ENCODE measurements around the gene SBF2. TPM values are rescaled to one million over a fixed set of nuclear protein-coding genes. Genes with fewer than 3 reads are reported as not detected.

The SBF2 gene
- total and polyA plus RNA-seq, 2 of the 13 experiments (the other 11 are each of a cell fraction or from before 2014, with no cell fraction given) = 24.0 to 45.8 TPM

- TF ChIP-seq ZNF280D (CRISPR knock-in tag; IDR thresholded peaks at IDR 0.05) (no peak), KLF12 (CRISPR knock-in tag; IDR thresholded peaks at IDR 0.05; ENCODE audit: borderline replicate concordance) (no peak), ZFP36L2 (CRISPR knock-in tag; IDR thresholded peaks at IDR 0.05) (no peak), ZNF773 (CRISPR knock-in tag; IDR thresholded peaks at IDR 0.05; ENCODE audit: borderline replicate concordance) (no peak), MAZ (IDR thresholded peaks at IDR 0.05; ENCODE audit: borderline replicate concordance, low read depth, low read length) (no peak), MAZ (CRISPR knock-in tag; IDR thresholded peaks at IDR 0.05; ENCODE audit: low read depth) (no peak), SMAD1 (CRISPR knock-in tag; IDR thresholded peaks at IDR 0.05; ENCODE audit: borderline replicate concordance, low read depth) (no peak), TRIM22 (IDR thresholded peaks at IDR 0.05) (no peak), ETV5 (CRISPR knock-in tag; IDR thresholded peaks at IDR 0.05; ENCODE audit: borderline replicate concordance) (peak; percentile 17; the same call in 1 of the 2 replicates), TOPORS (CRISPR knock-in tag; IDR thresholded peaks at IDR 0.05) (no peak), ZNF703 (CRISPR knock-in tag; IDR thresholded peaks at IDR 0.05; ENCODE audit: borderline replicate concordance) (no peak), SP140L (CRISPR knock-in tag; IDR thresholded peaks at IDR 0.05; ENCODE audit: borderline replicate concordance) (no peak)
- TF ChIP-seq, protein P1, sequence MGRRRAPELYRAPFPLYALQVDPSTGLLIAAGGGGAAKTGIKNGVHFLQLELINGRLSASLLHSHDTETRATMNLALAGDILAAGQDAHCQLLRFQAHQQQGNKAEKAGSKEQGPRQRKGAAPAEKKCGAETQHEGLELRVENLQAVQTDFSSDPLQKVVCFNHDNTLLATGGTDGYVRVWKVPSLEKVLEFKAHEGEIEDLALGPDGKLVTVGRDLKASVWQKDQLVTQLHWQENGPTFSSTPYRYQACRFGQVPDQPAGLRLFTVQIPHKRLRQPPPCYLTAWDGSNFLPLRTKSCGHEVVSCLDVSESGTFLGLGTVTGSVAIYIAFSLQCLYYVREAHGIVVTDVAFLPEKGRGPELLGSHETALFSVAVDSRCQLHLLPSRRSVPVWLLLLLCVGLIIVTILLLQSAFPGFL (CRISPR knock-in tag; IDR thresholded peaks at IDR 0.05) = no peak
- TF ChIP-seq, protein P2, sequence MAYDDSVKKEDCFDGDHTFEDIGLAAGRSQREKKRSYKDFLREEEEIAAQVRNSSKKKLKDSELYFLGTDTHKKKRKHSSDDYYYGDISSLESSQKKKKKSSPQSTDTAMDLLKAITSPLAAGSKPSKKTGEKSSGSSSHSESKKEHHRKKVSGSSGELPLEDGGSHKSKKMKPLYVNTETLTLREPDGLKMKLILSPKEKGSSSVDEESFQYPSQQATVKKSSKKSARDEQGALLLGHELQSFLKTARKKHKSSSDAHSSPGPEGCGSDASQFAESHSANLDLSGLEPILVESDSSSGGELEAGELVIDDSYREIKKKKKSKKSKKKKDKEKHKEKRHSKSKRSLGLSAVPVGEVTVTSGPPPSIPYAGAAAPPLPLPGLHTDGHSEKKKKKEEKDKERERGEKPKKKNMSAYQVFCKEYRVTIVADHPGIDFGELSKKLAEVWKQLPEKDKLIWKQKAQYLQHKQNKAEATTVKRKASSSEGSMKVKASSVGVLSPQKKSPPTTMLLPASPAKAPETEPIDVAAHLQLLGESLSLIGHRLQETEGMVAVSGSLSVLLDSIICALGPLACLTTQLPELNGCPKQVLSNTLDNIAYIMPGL (CRISPR knock-in tag; IDR thresholded peaks at IDR 0.05; ENCODE audit: borderline replicate concordance in 1 of 2, low read depth in 1 of 2) = peak in 1 of 2 experiments; percentile 32; a peak in 1 of 4 replicates
- TF ChIP-seq, protein P3, sequence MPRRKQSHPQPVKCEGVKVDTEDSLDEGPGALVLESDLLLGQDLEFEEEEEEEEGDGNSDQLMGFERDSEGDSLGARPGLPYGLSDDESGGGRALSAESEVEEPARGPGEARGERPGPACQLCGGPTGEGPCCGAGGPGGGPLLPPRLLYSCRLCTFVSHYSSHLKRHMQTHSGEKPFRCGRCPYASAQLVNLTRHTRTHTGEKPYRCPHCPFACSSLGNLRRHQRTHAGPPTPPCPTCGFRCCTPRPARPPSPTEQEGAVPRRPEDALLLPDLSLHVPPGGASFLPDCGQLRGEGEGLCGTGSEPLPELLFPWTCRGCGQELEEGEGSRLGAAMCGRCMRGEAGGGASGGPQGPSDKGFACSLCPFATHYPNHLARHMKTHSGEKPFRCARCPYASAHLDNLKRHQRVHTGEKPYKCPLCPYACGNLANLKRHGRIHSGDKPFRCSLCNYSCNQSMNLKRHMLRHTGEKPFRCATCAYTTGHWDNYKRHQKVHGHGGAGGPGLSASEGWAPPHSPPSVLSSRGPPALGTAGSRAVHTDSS (CRISPR knock-in tag; conservative IDR thresholded peaks at IDR 0.05) = no peak
Measured at GRCh38 chr11:9748361-9748970, 545.6 kb downstream of the SBF2 start (continued).
